PC-9 (cell line): ENCODE measurements around the gene SCYGR3. TPM values are rescaled to one million over a fixed set of nuclear protein-coding genes. Genes with fewer than 3 reads are reported as not detected.

Source experiments
- BruUV-seq: library from RNA; stranded (reverse); fragments of 400-500 nt; replicated peaks from 2 replicates; lab custom pipeline; 2021; lab: Mats Ljungman, UMichigan
- CTCF ChIA-PET: fragments of 300-600 bp; sonication (Branson Sonifier 250); formaldehyde crosslinking; loops from one replicate; lab custom pipeline; 2022; ENCODE audit warnings: antibody characterized with exemption; lab: Charles Lee
- POLR2A ChIA-PET: fragments of 300-600 bp; sonication (Branson Sonifier 250); formaldehyde crosslinking; loops from one replicate; lab custom pipeline; 2022; ENCODE audit warnings: antibody characterized with exemption; ENCODE audit not compliant: unreplicated experiment; lab: Charles Lee
- DNase-seq, 2 experiments: peaks; one replicate each; pipeline versions ENCODE4 v3.0.0 to v3.0.0-alpha.2; 2015 to 2022; ENCODE audit warnings: mixed read lengths in 1 of 2
- H2AFZ ChIP-seq: fragments of 200-600 bp; sonication (generic); 2 replicates; pipeline ENCODE4 v1.8.1; 2017; ENCODE audit warnings: antibody characterized with exemption
- H3F3A ChIP-seq: fragments of 200-600 bp; sonication (generic); 2 replicates; pipeline ENCODE4 v1.8.1; 2017; ENCODE audit warnings: antibody characterized with exemption, mild to moderate bottlenecking, low read depth; ENCODE audit not compliant: insufficient read depth
- H3K27ac ChIP-seq: fragments of 200-600 bp; sonication (generic); 2 replicates; pipeline ENCODE4 v1.6.1; 2016; ENCODE audit warnings: mixed run types
- H3K27me3 ChIP-seq: fragments of 200-600 bp; sonication (generic); 2 replicates; pipeline ENCODE4 v1.6.1; 2016; ENCODE audit warnings: low read depth, mixed run types; ENCODE audit not compliant: insufficient read depth
- H3K36me3 ChIP-seq: fragments of 200-600 bp; sonication (generic); 2 replicates; pipeline ENCODE4 v1.6.1; 2016; ENCODE audit warnings: low read depth, mixed run types
- H3K4me1 ChIP-seq: fragments of 200-600 bp; sonication (generic); replicated peaks from 2 replicates; pipeline ENCODE4 v1.6.1; 2016; ENCODE audit warnings: mixed run types; ENCODE audit not compliant: insufficient read depth
- H3K4me2 ChIP-seq: fragments of 200-600 bp; sonication (generic); 2 replicates; pipeline ENCODE4 v1.6.1; 2017; ENCODE audit warnings: mixed run types
- H3K4me3 ChIP-seq: fragments of 200-600 bp; sonication (generic); 2 replicates; pipeline ENCODE4 v1.6.1; 2016; ENCODE audit warnings: mixed run types
- H3K79me2 ChIP-seq: fragments of 200-600 bp; sonication (generic); 2 replicates; pipeline ENCODE4 v1.6.1; 2017; ENCODE audit warnings: low read depth, mixed run types
- H3K9me2 ChIP-seq: fragments of 200-600 bp; sonication (generic); 2 replicates; pipeline ENCODE4 v1.8.1; 2017; ENCODE audit warnings: mild to moderate bottlenecking; ENCODE audit not compliant: insufficient read depth
- H3K9me3 ChIP-seq: fragments of 200-600 bp; sonication (generic); 2 replicates; pipeline ENCODE4 v1.8.1; 2016; ENCODE audit warnings: low read depth; ENCODE audit not compliant: insufficient read depth
- H4K20me1 ChIP-seq: fragments of 200-600 bp; sonication (generic); 2 replicates; pipeline ENCODE4 v1.8.1; 2017; ENCODE audit not compliant: insufficient read depth
- CTCF ChIP-seq: fragments of 200-600 bp; sonication (generic); conservative IDR thresholded peaks from 2 replicates; pipeline ENCODE4 v1.6.1; 2017; ENCODE audit warnings: mixed run types, antibody characterized with exemption, mild to moderate bottlenecking, moderate library complexity
- EZH2 ChIP-seq: fragments of 200-600 bp; sonication (generic); IDR thresholded peaks from 2 replicates; pipeline ENCODE4 v1.8.0; 2017; ENCODE audit warnings: antibody characterized with exemption, low read depth
- intact Hi-C: fragments of 100-400 bp; cut with micrococcal nuclease; formaldehyde crosslinking; loops from one replicate; pipeline ENCODE4 v1.10.0; 2022; ENCODE audit not compliant: unreplicated experiment
- total RNA-seq: library from RNA; stranded (reverse); gene quantifications from 2 replicates; pipeline ENCODE4 v1.2.3, GENCODE V29; 2021

Gene SCYGR3
- total RNA-seq, 1 experiment from 2014 or later = not detected

- Histone ChIP-seq H3K4me2 (no peak overlapping the region), H2AFZ (no peak overlapping the region), H3F3A (peaks cover 50% of the 10 kb centered on the region; the same call in 1 of the 2 replicates), H3K36me3 (peaks cover 2% of the 10 kb centered on the region; the same call in 1 of the 2 replicates), H3K9me2 (no peaks in the 10 kb centered on the region), H3K4me3 (no peak overlapping the region), H4K20me1 (no peaks in the 10 kb centered on the region), H3K27ac (no peak overlapping the region), H3K9me3 (no peaks in the 10 kb centered on the region), H3K79me2 (no peaks in the 10 kb centered on the region), H3K27me3 (no peaks in the 10 kb centered on the region), H3K4me1 (no peaks in the 10 kb centered on the region)
- intact Hi-C loops = no loop called here
- TF ChIP-seq CTCF (no peak), EZH2 (no peak)
- DNase-seq = no peak
- no TSS peak for BruUV-seq
- ChIA-PET CTCF (no interaction called here), POLR2A (no interaction called here)
Measured at GRCh38 chr2:227566012-227566411, 48.6 kb downstream of the SCYGR3 start.

- Histone ChIP-seq H3K36me3 (peaks cover 9% of the 10 kb centered on the region; the same call in 1 of the 2 replicates), H3K9me3 (no peaks in the 10 kb centered on the region), H3K79me2 (no peaks in the 10 kb centered on the region), H3K27ac (no peak overlapping the region), H4K20me1 (no peaks in the 10 kb centered on the region), H3K9me2 (no peaks in the 10 kb centered on the region), H3K4me3 (no peak overlapping the region), H3K27me3 (no peaks in the 10 kb centered on the region), H3K4me1 (no peaks in the 10 kb centered on the region), H3K4me2 (no peak overlapping the region), H2AFZ (no peak overlapping the region), H3F3A (peaks cover 42% of the 10 kb centered on the region; the same call in 1 of the 2 replicates)
- no TSS peak for BruUV-seq
- DNase-seq = no peak
- ChIA-PET CTCF (no interaction called here), POLR2A (no interaction called here)
- intact Hi-C loops = no loop called here
- no peak for TF ChIP-seq EZH2
- TF ChIP-seq CTCF = no peak
Measured at GRCh38 chr2:227565080-227565479, 49.6 kb downstream of the SCYGR3 start.

Other genes with a start within 250 kb of the SCYGR3 start
- not detected in 2 replicates for gene TM4SF20, start 235.5 kb downstream of the SCYGR3 start, total RNA-seq
- not detected in 2 replicates for gene SCYGR1, start 226.9 kb downstream of the SCYGR3 start, total RNA-seq
- gene AGFG1, start 142.7 kb downstream of the SCYGR3 start, total RNA-seq = 82.8 and 119 TPM in 2 replicates
- gene SCYGR2, start 15.9 kb downstream of the SCYGR3 start, total RNA-seq = not detected in 2 replicates
- gene SCYGR4, start 2.7 kb upstream of the SCYGR3 start, total RNA-seq = not detected in 2 replicates
- not detected in 2 replicates for gene SCYGR5, start 52.0 kb upstream of the SCYGR3 start, total RNA-seq
- 4.3 and 4.5 TPM in 2 replicates for gene SLC19A3, start 103.2 kb upstream of the SCYGR3 start, total RNA-seq
- gene SCYGR6, start 109.9 kb upstream of the SCYGR3 start, total RNA-seq = not detected in 2 replicates
- gene SCYGR7, start 113.5 kb upstream of the SCYGR3 start, total RNA-seq = not detected in 2 replicates
- gene SCYGR8, start 131.1 kb upstream of the SCYGR3 start, total RNA-seq = not detected in 2 replicates
- not detected in 2 replicates for gene CCL20, start 199.0 kb upstream of the SCYGR3 start, total RNA-seq